Mucosa of rectum (tissue), 2 donors: ENCODE results near the gene NOL4L.

Source experiments
- H3K27ac ChIP-seq, 2 donors: one replicate each; pipeline ENCODE4 v1.7.0; 2013; ENCODE audit warnings: inconsistent platforms in 2 of 2, low read depth in 2 of 2, low read length in 2 of 2
- H3K27me3 ChIP-seq, 2 donors: one replicate each; pipeline ENCODE4 v1.7.0; 2013; ENCODE audit warnings: low read length in 2 of 2; ENCODE audit not compliant: control insufficient read depth in 2 of 2, insufficient read depth in 2 of 2
- H3K36me3 ChIP-seq, 2 donors: one replicate each; pipeline ENCODE4 v1.7.0; 2013; ENCODE audit warnings: low read length in 2 of 2; ENCODE audit not compliant: control insufficient read depth in 2 of 2, insufficient read depth in 2 of 2
- H3K4me1 ChIP-seq, 2 donors: one replicate each; pipeline ENCODE4 v1.7.0; 2013; ENCODE audit warnings: low read length in 2 of 2, mild to moderate bottlenecking in 1 of 2; ENCODE audit not compliant: control insufficient read depth in 2 of 2, insufficient read depth in 2 of 2
- H3K4me3 ChIP-seq, 2 donors: one replicate each; pipeline ENCODE4 v1.7.0; 2013; ENCODE audit warnings: low read length in 2 of 2
- H3K9ac ChIP-seq, 2 donors: one replicate each; pipeline ENCODE4 v1.7.0; 2013; ENCODE audit warnings: low read length in 2 of 2, low read depth in 1 of 2, mild to moderate bottlenecking in 1 of 2
- H3K9me3 ChIP-seq, 2 donors: one replicate each; pipeline ENCODE4 v1.7.0; 2013; ENCODE audit warnings: low read length in 2 of 2; ENCODE audit not compliant: control insufficient read depth in 2 of 2
- donor health status: healthy.
- donor health status: Normal muscosa, but diverticular disease.

NOL4L gene

GRCh38 chr20:32516583-32517517, 68.3 kb downstream of the NOL4L start:
- Histone ChIP-seq H3K4me3 (no peak overlapping the region), H3K27me3 (no peaks in the 10 kb centered on the region), H3K27ac (no peak overlapping the region), H3K9me3 (no peaks in the 10 kb centered on the region), H3K36me3 (no peaks in the 10 kb centered on the region), H3K4me1 (no peaks in the 10 kb centered on the region), H3K9ac (no peak overlapping the region)

- H3K9ac ChIP-seq: no peak overlapping the region
- H3K9me3 ChIP-seq: no peaks in the 10 kb centered on the region
- H3K4me3 ChIP-seq: no peak overlapping the region
- no peaks in the 10 kb centered on the region for H3K4me1 ChIP-seq
- no peak overlapping the region for H3K27ac ChIP-seq
- H3K27me3 ChIP-seq: no peaks in the 10 kb centered on the region
- no peaks in the 10 kb centered on the region for H3K36me3 ChIP-seq
Observed at GRCh38 chr20:32515631-32516101, 69.5 kb downstream of the NOL4L start.

DNA sequence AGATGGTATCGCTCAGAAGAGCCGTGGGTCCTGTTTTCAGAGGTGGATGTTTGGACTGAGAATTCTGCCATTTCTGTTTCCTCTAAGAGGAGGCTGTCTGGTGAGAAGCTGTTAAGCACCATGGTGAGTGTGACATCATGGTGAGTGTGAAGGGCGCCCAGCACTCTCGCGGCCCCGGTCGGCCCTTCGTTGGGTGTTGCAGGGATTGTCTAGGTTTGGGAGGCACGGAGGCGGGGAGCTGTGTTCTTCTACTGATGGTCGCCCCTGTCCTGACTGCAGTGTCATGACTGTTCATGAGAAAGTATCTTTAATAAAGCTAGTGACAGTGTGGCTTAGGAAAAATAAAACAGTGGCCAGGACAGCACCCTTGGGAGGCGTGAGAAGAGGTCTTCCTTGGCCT, 70.4 kb downstream of the NOL4L start:
- H3K4me3 ChIP-seq: no peak overlapping the region
- H3K27ac ChIP-seq: no peak overlapping the region
- peaks cover 0 to 2% of the 10 kb centered on the region in 2 donors for H3K4me1 ChIP-seq
- no peaks in the 10 kb centered on the region for H3K27me3 ChIP-seq
- no peaks in the 10 kb centered on the region for H3K9me3 ChIP-seq
- H3K36me3 ChIP-seq: no peaks in the 10 kb centered on the region
- H3K9ac ChIP-seq: no peak overlapping the region

- H3K36me3 ChIP-seq: no peaks in the 10 kb centered on the region
- H3K27me3 ChIP-seq: no peaks in the 10 kb centered on the region
- no peaks in the 10 kb centered on the region for H3K9me3 ChIP-seq
- no peak overlapping the region for H3K9ac ChIP-seq
- H3K4me3 ChIP-seq: no peak overlapping the region
- H3K4me1 ChIP-seq: peaks cover 0 to 2% of the 10 kb centered on the region in 2 donors
- no peak overlapping the region for H3K27ac ChIP-seq
Observed at GRCh38 chr20:32513031-32513866, 71.9 kb downstream of the NOL4L start.

DNA sequence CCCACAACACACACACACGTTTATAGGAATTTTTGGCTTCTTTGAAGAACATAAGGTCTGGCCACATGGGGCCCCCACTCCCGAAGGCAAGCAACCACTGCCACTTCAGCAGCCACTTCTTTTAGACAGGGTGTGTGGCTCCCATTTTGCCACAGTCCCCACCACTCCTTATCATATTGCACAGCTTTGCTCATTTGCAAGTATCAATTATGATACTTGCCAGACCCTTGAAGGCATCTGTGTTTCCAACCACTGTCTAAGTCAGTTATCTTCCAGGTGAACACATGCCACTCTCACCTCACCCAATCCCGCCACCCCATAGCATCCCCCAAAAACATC, 73.1 kb downstream of the NOL4L start:
- H3K4me1 ChIP-seq: peaks cover 0 to 2% of the 10 kb centered on the region in 2 donors
- no peaks in the 10 kb centered on the region for H3K36me3 ChIP-seq
- no peaks in the 10 kb centered on the region for H3K27me3 ChIP-seq
- no peaks in the 10 kb centered on the region for H3K9me3 ChIP-seq
- no peak overlapping the region for H3K9ac ChIP-seq
- no peak overlapping the region for H3K27ac ChIP-seq
- H3K4me3 ChIP-seq: no peak overlapping the region

- Histone ChIP-seq H3K27ac (no peak overlapping the region), H3K4me3 (no peak overlapping the region), H3K36me3 (no peaks in the 10 kb centered on the region), H3K27me3 (no peaks in the 10 kb centered on the region), H3K9ac (no peak overlapping the region), H3K4me1 (peaks cover 0 to 2% of the 10 kb centered on the region in 2 donors), H3K9me3 (no peaks in the 10 kb centered on the region)
Observed at GRCh38 chr20:32511358-32512046, 73.6 kb downstream of the NOL4L start.

- H3K36me3 ChIP-seq: no peaks in the 10 kb centered on the region
- no peak overlapping the region for H3K4me3 ChIP-seq
- H3K4me1 ChIP-seq: peaks cover 0 to 2% of the 10 kb centered on the region in 2 donors
- no peaks in the 10 kb centered on the region for H3K27me3 ChIP-seq
- no peak overlapping the region for H3K9ac ChIP-seq
- no peak overlapping the region for H3K27ac ChIP-seq
- no peaks in the 10 kb centered on the region for H3K9me3 ChIP-seq
Observed at GRCh38 chr20:32510601-32511357, 74.4 kb downstream of the NOL4L start.

DNA sequence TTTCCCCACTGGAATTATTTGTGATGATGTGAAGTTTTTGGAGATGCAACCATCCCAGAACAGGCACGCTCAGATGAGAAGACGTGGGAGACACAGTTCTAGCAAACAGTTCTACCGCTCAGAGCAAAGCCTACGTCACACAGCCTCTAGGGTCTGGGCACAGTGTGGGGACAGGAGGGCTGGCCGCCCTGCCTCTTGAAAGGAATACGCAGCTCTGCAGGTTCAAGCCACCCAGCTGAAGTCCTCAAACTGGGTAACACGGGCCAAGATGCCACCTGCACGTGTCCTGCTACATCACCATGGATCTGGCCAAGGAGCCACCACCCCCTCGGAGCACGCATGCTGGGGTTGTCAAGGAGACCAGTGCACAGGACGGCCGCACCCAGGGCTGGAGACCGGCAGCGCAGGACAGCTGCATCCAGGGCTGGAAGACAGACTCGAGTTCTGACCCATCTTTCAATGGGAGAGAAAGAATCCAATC, 75.0 kb downstream of the NOL4L start:
- H3K27ac ChIP-seq: no peak overlapping the region
- no peaks in the 10 kb centered on the region for H3K36me3 ChIP-seq
- H3K4me1 ChIP-seq: peaks cover 0 to 2% of the 10 kb centered on the region in 2 donors
- no peak overlapping the region for H3K9ac ChIP-seq
- H3K27me3 ChIP-seq: no peaks in the 10 kb centered on the region
- no peaks in the 10 kb centered on the region for H3K9me3 ChIP-seq
- H3K4me3 ChIP-seq: no peak overlapping the region

- Histone ChIP-seq H3K27ac (no peak overlapping the region), H3K9me3 (no peaks in the 10 kb centered on the region), H3K4me3 (no peak overlapping the region), H3K36me3 (no peaks in the 10 kb centered on the region), H3K9ac (no peak overlapping the region), H3K4me1 (peaks cover 0 to 2% of the 10 kb centered on the region in 2 donors), H3K27me3 (no peaks in the 10 kb centered on the region)
Observed at GRCh38 chr20:32509639-32510066, 75.5 kb downstream of the NOL4L start.
